SK-MEL-5 (cell line): Measurements from ENCODE around the gene STARD10. TPM values are rescaled to one million over a fixed set of nuclear protein-coding genes. Genes with fewer than 3 reads are reported as not detected.
A peak's percentile ranks its signal among the peaks of the same experiment; 100 is the strongest.

Experiments used
- DNase-seq: peaks from one replicate; pipeline ENCODE4 v3.0.0-alpha.2; 2016; ENCODE audit warnings: low read depth, low spot score
- in situ Hi-C: cut with HindIII; loops from 2 replicates; pipeline ENCODE4 v1.10.0; 2016; ENCODE audit warnings: low sequenced_read_pairs, high pct_unique_total_duplicates, low pct_unique_long_range_greater_than_20kb
- polyA plus RNA-seq, 2 experiments: library from polyadenylated mRNA; depleted of rRNA; stranded (reverse); fragments of >200 nt; gene quantifications; 2 replicates each; pipeline ENCODE4 v1.2.3, GENCODE V29; 2015
- total RNA-seq: library from RNA; depleted of rRNA; stranded (reverse); fragments of >200 nt; shearing (Covaris generic); gene quantifications from 2 replicates; pipeline ENCODE4 v1.2.3, GENCODE V29; 2014; rRNA removed

Gene STARD10
- total RNA-seq, result 62.8 and 65.4 TPM in 2 replicates
- 30.1 and 31.8 TPM in 2 replicates for polyA plus RNA-seq (2015; cell fraction: cytosol; rRNA removed)
- polyA plus RNA-seq (2015; cell fraction: nucleus; rRNA removed), result 47.1 and 59.3 TPM in 2 replicates

GRCh38 chr11:72793425-72794367 is at the start of gene STARD10:
Gene STARD10, minus strand, starts transcription at chr11:72794047. Its CDS starts 12,866 bp downstream, at chr11:72781181.
- in situ Hi-C loops, result no loop called here
- DNase-seq, result peak; percentile 97

- peak; percentile 56 for DNase-seq
- in situ Hi-C loops, result no loop called here
Observed at GRCh38 chr11:72842653-72843330, 48.9 kb upstream of the STARD10 start.

- in situ Hi-C loops, result no loop called here
- no peak for DNase-seq
Observed at GRCh38 chr11:72842126-72842525, 48.3 kb upstream of the STARD10 start.

GRCh38 chr11:72841397-72841796 is 47.5 kb upstream of the STARD10 start:
- in situ Hi-C loops, result no loop called here

GRCh38 chr11:72840780-72841179 is 46.9 kb upstream of the STARD10 start:
- in situ Hi-C loops, result no loop called here

More at GRCh38 chr11:72841397-72841796, 47.5 kb upstream of the STARD10 start:
- DNase-seq, result no peak

GRCh38 chr11:72838691-72839305 is 45.0 kb upstream of the STARD10 start:
- in situ Hi-C loops, result no loop called here
- no peak for DNase-seq

More at GRCh38 chr11:72840780-72841179, 46.9 kb upstream of the STARD10 start:
- no peak for DNase-seq

GRCh38 chr11:72836111-72836510 is 42.3 kb upstream of the STARD10 start:
- no peak for DNase-seq

GRCh38 chr11:72834905-72835304 is 41.1 kb upstream of the STARD10 start:
- no peak for DNase-seq
- in situ Hi-C loops, result no loop called here

More at GRCh38 chr11:72836111-72836510, 42.3 kb upstream of the STARD10 start:
- in situ Hi-C loops, result no loop called here

GRCh38 chr11:72833811-72834493 is 40.1 kb upstream of the STARD10 start:
- in situ Hi-C loops, result no loop called here
- DNase-seq, result peak; percentile 30

- DNase-seq, result no peak
- in situ Hi-C loops, result no loop called here
Observed at GRCh38 chr11:72833083-72833733, 39.4 kb upstream of the STARD10 start.

GRCh38 chr11:72832301-72833082 is 38.6 kb upstream of the STARD10 start:
- no peak for DNase-seq
- in situ Hi-C loops, result no loop called here

GRCh38 chr11:72831521-72832300 is 37.9 kb upstream of the STARD10 start:
- in situ Hi-C loops, result no loop called here
- peak; percentile 90 for DNase-seq

- in situ Hi-C loops, result no loop called here
- no peak for DNase-seq
Observed at GRCh38 chr11:72829884-72830533, 36.2 kb upstream of the STARD10 start.

GRCh38 chr11:72829178-72829577 is 35.3 kb upstream of the STARD10 start:
- in situ Hi-C loops, result no loop called here
- DNase-seq, result no peak

- in situ Hi-C loops, result no loop called here
- no peak for DNase-seq
Observed at GRCh38 chr11:72828692-72829101, 34.9 kb upstream of the STARD10 start.
